Subcutaneous abdominal adipose tissue (tissue), 5 donors: ENCODE data around the gene NTNG2.

Experiments used
- H3K27ac ChIP-seq: one replicate; pipeline ENCODE4 v1.7.0; 2013; ENCODE audit warnings: low read depth, mild to moderate bottlenecking, inconsistent platforms, low read length, moderate library complexity
- H3K27me3 ChIP-seq, 5 donors: one replicate each; pipeline ENCODE4 v1.7.0; 2013; ENCODE audit warnings: low read length in 5 of 5, inconsistent platforms in 1 of 5; ENCODE audit not compliant: control insufficient read depth in 5 of 5, insufficient read depth in 4 of 5
- H3K36me3 ChIP-seq, 5 donors: one replicate each; pipeline ENCODE4 v1.7.0; 2013; ENCODE audit warnings: low read length in 5 of 5; ENCODE audit not compliant: control insufficient read depth in 5 of 5, insufficient read depth in 5 of 5
- H3K4me1 ChIP-seq, 5 donors: one replicate each; pipeline ENCODE4 v1.7.0; 2013; ENCODE audit warnings: low read length in 5 of 5, mild to moderate bottlenecking in 3 of 5, moderate library complexity in 1 of 5; ENCODE audit not compliant: control insufficient read depth in 5 of 5, insufficient read depth in 5 of 5
- H3K4me3 ChIP-seq, 5 donors: one replicate each; pipeline ENCODE4 v1.7.0; 2013; ENCODE audit warnings: low read length in 5 of 5, low read depth in 1 of 5
- H3K9ac ChIP-seq, 5 donors: one replicate each; pipeline ENCODE4 v1.7.0; 2013; ENCODE audit warnings: low read length in 5 of 5, mild to moderate bottlenecking in 4 of 5, moderate library complexity in 3 of 5
- H3K9me3 ChIP-seq, 5 donors: one replicate each; pipeline ENCODE4 v1.7.0; 2013; ENCODE audit warnings: low read length in 5 of 5; ENCODE audit not compliant: control insufficient read depth in 5 of 5
- donor health status: healthy.
- donor health status: healthy.
- donor health status: healthy.
- donor health status: healthy.
- donor health status: healthy.

NTNG2 gene

GRCh38 chr9:132238026-132238972 is 76.4 kb downstream of the NTNG2 start:
- Histone ChIP-seq H3K27ac (no peak overlapping the region), H3K27me3 (peaks cover 10 to 52% (median 24%) of the 10 kb centered on the region in 5 donors), H3K4me1 (peaks cover 0 to 24% (median 18%) of the 10 kb centered on the region in 5 donors), H3K9me3 (no peaks in the 10 kb centered on the region), H3K4me3 (no peak overlapping the region), H3K9ac (no peak overlapping the region), H3K36me3 (no peaks in the 10 kb centered on the region)

GRCh38 chr9:132238992-132239391 is 77.1 kb downstream of the NTNG2 start:
- Histone ChIP-seq H3K9me3 (no peaks in the 10 kb centered on the region), H3K9ac (no peak overlapping the region), H3K27me3 (peaks cover 10 to 51% (median 21%) of the 10 kb centered on the region in 5 donors), H3K4me3 (no peak overlapping the region), H3K27ac (no peak overlapping the region), H3K36me3 (no peaks in the 10 kb centered on the region), H3K4me1 (peaks cover 0 to 24% (median 18%) of the 10 kb centered on the region in 5 donors)

DNA sequence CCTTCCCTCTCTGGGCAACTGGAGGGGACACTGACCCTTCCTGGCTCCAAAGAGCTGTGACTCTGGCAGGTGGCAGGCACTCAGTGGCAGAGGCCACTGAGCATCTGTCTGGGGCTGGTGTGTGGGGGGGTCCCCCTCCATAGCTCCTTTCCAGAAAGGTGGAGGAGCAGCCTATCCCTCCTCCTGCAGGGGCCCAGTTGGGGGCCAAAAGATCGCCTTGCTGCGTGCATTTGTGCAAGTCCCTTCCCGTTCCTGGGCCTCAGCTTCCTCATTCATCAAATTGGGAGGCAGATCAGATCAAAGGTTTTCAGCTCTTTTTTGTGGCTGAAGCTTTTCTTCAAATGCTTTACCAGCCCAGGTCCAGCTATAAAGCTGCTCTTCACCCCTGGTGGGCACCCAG is 77.7 kb downstream of the NTNG2 start:
- Histone ChIP-seq H3K36me3 (no peaks in the 10 kb centered on the region), H3K9ac (no peak overlapping the region), H3K27me3 (peaks cover 10 to 48% (median 19%) of the 10 kb centered on the region in 5 donors), H3K4me3 (no peak overlapping the region), H3K4me1 (peaks cover 0 to 24% (median 18%) of the 10 kb centered on the region in 5 donors), H3K9me3 (no peaks in the 10 kb centered on the region), H3K27ac (no peak overlapping the region)

GRCh38 chr9:132239999-132240840 is 78.4 kb downstream of the NTNG2 start:
- no peak overlapping the region for H3K27ac ChIP-seq
- peak overlapping the region in 4 of 5 donors; percentile 32 to 72 (median 51) for H3K4me3 ChIP-seq
- H3K36me3 ChIP-seq = no peaks in the 10 kb centered on the region
- H3K4me1 ChIP-seq = peaks cover 0 to 26% (median 18%) of the 10 kb centered on the region in 5 donors
- no peak overlapping the region for H3K9ac ChIP-seq
- no peaks in the 10 kb centered on the region for H3K9me3 ChIP-seq
- H3K27me3 ChIP-seq = peaks cover 4 to 43% (median 16%) of the 10 kb centered on the region in 5 donors

DNA sequence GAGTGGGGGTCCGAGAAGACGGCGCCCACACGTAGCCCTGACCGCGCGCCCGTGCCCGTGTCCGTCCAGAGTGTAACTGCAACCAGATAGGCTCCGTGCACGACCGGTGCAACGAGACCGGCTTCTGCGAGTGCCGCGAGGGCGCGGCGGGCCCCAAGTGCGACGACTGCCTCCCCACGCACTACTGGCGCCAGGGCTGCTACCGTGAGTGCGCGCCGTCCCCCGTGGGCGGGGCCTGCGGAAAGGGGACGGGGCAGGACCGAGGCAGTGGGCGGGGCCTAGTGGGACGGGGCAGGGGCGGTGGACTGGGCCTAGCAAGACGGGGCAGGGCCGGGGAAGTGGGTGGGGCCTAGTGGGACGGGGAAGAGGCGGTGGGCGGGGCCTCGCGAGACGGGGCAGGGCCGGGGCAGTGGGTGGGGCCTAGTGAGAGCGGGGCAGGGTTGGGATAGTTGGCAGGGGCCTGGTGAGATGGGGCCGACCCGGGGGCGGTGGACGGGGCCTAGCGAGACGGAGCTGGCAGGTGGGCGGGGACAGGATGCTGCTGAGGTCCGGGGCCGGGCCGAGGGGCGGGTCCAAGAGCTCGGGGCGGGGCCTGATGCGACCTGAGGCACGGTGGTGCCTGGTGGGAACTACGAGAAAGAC is 79.1 kb downstream of the NTNG2 start:
- H3K27me3 ChIP-seq = peaks cover 6 to 44% (median 23%) of the 10 kb centered on the region in 5 donors
- H3K4me1 ChIP-seq = peaks cover 0 to 27% (median 18%) of the 10 kb centered on the region in 5 donors
- no peaks in the 10 kb centered on the region for H3K9me3 ChIP-seq
- no peaks in the 10 kb centered on the region for H3K36me3 ChIP-seq
- H3K4me3 ChIP-seq = peak overlapping the region; percentile 62 to 84 (median 72)
- H3K9ac ChIP-seq = peak overlapping the region in 2 of 5 donors; percentile 30 to 37
- no peak overlapping the region for H3K27ac ChIP-seq

GRCh38 chr9:132241483-132241839 is 79.6 kb downstream of the NTNG2 start:
- Histone ChIP-seq H3K9ac (peak overlapping the region in 2 of 5 donors; percentile 30 to 37), H3K9me3 (no peaks in the 10 kb centered on the region), H3K4me1 (peaks cover 0 to 27% (median 18%) of the 10 kb centered on the region in 5 donors), H3K36me3 (no peaks in the 10 kb centered on the region), H3K27me3 (peaks cover 7 to 44% (median 20%) of the 10 kb centered on the region in 5 donors), H3K4me3 (peak overlapping the region; percentile 62 to 84 (median 72)), H3K27ac (no peak overlapping the region)

DNA sequence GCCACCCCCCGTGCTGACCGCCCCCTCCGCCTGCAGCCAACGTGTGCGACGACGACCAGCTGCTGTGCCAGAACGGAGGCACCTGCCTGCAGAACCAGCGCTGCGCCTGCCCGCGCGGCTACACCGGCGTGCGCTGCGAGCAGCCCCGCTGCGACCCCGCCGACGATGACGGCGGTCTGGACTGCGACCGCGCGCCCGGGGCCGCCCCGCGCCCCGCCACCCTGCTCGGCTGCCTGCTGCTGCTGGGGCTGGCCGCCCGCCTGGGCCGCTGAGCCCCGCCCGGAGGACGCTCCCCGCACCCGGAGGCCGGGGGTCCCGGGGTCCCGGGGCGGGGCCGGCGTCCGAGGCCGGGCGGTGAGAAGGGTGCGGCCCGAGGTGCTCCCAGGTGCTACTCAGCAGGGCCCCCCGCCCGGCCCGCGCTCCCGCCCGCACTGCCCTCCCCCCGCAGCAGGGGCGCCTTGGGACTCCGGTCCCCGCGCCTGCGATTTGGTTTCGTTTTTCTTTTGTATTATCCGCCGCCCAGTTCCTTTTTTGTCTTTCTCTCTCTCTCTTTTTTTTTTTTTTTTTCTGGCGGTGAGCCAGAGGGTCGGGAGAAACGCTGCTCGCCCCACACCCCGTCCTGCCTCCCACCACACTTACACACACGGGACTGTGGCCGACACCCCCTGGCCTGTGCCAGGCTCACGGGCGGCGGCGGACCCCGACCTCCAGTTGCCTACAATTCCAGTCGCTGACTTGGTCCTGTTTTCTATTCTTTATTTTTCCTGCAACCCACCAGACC is 80.2 kb downstream of the NTNG2 start:
- H3K9me3 ChIP-seq = no peaks in the 10 kb centered on the region
- H3K36me3 ChIP-seq = no peaks in the 10 kb centered on the region
- no peak overlapping the region for H3K27ac ChIP-seq
- peak overlapping the region in 4 of 5 donors; percentile 68 to 84 (median 76) for H3K4me3 ChIP-seq
- H3K4me1 ChIP-seq = peaks cover 0 to 27% (median 18%) of the 10 kb centered on the region in 5 donors
- peaks cover 9 to 43% (median 17%) of the 10 kb centered on the region in 5 donors for H3K27me3 ChIP-seq
- H3K9ac ChIP-seq = peak overlapping the region in 4 of 5 donors; percentile 10 to 66 (median 49)

- peak overlapping the region in 4 of 5 donors; percentile 68 to 84 (median 76) for H3K4me3 ChIP-seq
- H3K36me3 ChIP-seq = no peaks in the 10 kb centered on the region
- H3K27ac ChIP-seq = no peak overlapping the region
- no peaks in the 10 kb centered on the region for H3K9me3 ChIP-seq
- H3K9ac ChIP-seq = peak overlapping the region in 4 of 5 donors; percentile 10 to 66 (median 49)
- H3K27me3 ChIP-seq = peaks cover 9 to 40% (median 17%) of the 10 kb centered on the region in 5 donors
- peaks cover 0 to 27% (median 18%) of the 10 kb centered on the region in 5 donors for H3K4me1 ChIP-seq
Observed at GRCh38 chr9:132242621-132243155, 80.8 kb downstream of the NTNG2 start.
